ENCODE measurements around the gene PMIS2.

Gene PMIS2

GRCh38 chr19:35636651-35637050 is 50.7 kb downstream of the PMIS2 start:
- TF ChIP-seq MYC (IDR thresholded peaks at IDR 0.05; ENCODE audit: low read depth, low read length) (no peak), CTCF (IDR thresholded peaks at IDR 0.05; ENCODE audit: low read depth, low read length) (no peak), MAX (IDR thresholded peaks at IDR 0.05; ENCODE audit: low read depth, low read length) (no peak), POLR2A (IDR thresholded peaks at IDR 0.05; ENCODE audit: extremely low read depth, insufficient read length) (no peak)
- no peak overlapping the region for H3K4me3 ChIP-seq (ENCODE audit: low read depth, low read length)

More at GRCh38 chr19:35636651-35637050, 50.7 kb downstream of the PMIS2 start:
- DNase-seq (ENCODE audit: low read depth), result no peak

Data from NB4 (cell line).